Sigmoid colon (tissue), 4 donors: Measurements from ENCODE around the gene ZBTB7C.

Experiments
- POLR2A ChIP-seq, 2 donors: fragments of 450-650 bp; IDR thresholded peaks; one replicate each; pipeline ENCODE4 v1.6.1; 2016; ENCODE audit warnings: antibody characterized with exemption in 2 of 2, mild to moderate bottlenecking in 2 of 2, moderate library complexity in 2 of 2
- POLR2AphosphoS5 ChIP-seq, 4 donors: sonication (generic); formaldehyde crosslinking; IDR thresholded peaks; one replicate each; pipeline ENCODE4 v1.6.1; 2017; ENCODE audit warnings: antibody characterized with exemption in 4 of 4
- TF ChIP-seq, protein P1 (sequence below), 4 experiments: fragments of 450-650 bp in 3 of 4; fragments of 200-600 bp in 1 of 4; IDR thresholded peaks; one replicate each; pipeline ENCODE4 v1.5.1; 2016 to 2019; ENCODE audit warnings: antibody characterized with exemption in 4 of 4, mild to moderate bottlenecking in 3 of 4, moderate library complexity in 2 of 4

DNA sequence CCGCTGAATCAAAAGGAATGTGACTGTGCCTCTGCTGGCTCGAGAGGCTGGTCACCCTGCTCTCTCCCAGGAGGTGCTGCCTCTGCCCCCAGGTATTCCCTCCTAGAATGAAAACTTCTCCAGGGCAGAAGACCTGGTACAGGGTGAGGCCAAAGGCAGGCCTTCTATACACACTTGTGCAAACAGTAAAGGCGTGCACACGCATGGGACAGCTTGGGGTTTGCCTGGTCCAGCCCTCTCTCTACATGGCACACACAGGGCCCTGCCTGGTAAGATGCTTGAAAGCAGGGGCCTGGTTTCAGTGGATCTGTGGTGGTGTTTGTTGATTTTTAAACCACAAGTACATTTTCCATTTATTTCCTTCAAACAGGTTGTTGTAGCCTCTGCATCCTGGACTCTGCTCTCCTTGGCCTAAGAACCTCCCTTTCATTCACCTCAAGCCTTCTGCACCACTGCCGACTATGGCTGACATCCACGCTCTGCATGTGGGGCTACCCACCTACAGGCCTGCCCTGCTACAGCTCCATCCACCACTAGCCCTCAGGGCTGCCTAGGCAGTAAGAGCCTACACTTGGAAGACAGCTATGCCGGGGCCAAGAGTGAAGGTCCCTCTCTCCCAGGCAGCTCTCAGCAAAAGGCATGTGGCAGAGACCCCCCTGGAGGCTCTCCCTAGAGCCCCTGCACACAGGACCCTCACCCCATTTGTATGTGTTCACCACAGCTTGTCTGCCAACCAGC is 190.7 kb downstream of the ZBTB7C start:
- TF ChIP-seq, protein P1, sequence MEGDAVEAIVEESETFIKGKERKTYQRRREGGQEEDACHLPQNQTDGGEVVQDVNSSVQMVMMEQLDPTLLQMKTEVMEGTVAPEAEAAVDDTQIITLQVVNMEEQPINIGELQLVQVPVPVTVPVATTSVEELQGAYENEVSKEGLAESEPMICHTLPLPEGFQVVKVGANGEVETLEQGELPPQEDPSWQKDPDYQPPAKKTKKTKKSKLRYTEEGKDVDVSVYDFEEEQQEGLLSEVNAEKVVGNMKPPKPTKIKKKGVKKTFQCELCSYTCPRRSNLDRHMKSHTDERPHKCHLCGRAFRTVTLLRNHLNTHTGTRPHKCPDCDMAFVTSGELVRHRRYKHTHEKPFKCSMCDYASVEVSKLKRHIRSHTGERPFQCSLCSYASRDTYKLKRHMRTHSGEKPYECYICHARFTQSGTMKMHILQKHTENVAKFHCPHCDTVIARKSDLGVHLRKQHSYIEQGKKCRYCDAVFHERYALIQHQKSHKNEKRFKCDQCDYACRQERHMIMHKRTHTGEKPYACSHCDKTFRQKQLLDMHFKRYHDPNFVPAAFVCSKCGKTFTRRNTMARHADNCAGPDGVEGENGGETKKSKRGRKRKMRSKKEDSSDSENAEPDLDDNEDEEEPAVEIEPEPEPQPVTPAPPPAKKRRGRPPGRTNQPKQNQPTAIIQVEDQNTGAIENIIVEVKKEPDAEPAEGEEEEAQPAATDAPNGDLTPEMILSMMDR (IDR thresholded peaks at IDR 0.05): no peak
- no peak for TF ChIP-seq POLR2A (IDR thresholded peaks at IDR 0.05)
- no peak for TF ChIP-seq POLR2AphosphoS5 (IDR thresholded peaks at IDR 0.05)
